ENCODE measurements around the gene CHRD. TPM values are rescaled to one million over a fixed set of nuclear protein-coding genes. Genes with fewer than 3 reads are reported as not detected.

Gene CHRD
- total RNA-seq, 6 experiments from 2014 or later: 0.09 to 0.31 (median 0.19) TPM; not detected in 2

GRCh38 chr3:184405075-184406030 is 25.5 kb downstream of the CHRD start:
- no peaks in the 10 kb centered on the region for H3K36me3 Mint-ChIP-seq (ENCODE audit: low read depth)
- no peaks in the 10 kb centered on the region for H3K9me3 Mint-ChIP-seq
- no peaks in the 10 kb centered on the region for H3K4me1 Mint-ChIP-seq (ENCODE audit: low read depth)
- no peak overlapping the region for H3K27ac Mint-ChIP-seq
- H3K27me3 Mint-ChIP-seq (ENCODE audit: insufficient read depth): peaks cover 35% of the 10 kb centered on the region
- no peak for DNase-seq
- no peak overlapping the region for H3K4me3 Mint-ChIP-seq
- TF ChIP-seq, protein P1, sequence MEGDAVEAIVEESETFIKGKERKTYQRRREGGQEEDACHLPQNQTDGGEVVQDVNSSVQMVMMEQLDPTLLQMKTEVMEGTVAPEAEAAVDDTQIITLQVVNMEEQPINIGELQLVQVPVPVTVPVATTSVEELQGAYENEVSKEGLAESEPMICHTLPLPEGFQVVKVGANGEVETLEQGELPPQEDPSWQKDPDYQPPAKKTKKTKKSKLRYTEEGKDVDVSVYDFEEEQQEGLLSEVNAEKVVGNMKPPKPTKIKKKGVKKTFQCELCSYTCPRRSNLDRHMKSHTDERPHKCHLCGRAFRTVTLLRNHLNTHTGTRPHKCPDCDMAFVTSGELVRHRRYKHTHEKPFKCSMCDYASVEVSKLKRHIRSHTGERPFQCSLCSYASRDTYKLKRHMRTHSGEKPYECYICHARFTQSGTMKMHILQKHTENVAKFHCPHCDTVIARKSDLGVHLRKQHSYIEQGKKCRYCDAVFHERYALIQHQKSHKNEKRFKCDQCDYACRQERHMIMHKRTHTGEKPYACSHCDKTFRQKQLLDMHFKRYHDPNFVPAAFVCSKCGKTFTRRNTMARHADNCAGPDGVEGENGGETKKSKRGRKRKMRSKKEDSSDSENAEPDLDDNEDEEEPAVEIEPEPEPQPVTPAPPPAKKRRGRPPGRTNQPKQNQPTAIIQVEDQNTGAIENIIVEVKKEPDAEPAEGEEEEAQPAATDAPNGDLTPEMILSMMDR (IDR thresholded peaks at IDR 0.05): no peak

DNA sequence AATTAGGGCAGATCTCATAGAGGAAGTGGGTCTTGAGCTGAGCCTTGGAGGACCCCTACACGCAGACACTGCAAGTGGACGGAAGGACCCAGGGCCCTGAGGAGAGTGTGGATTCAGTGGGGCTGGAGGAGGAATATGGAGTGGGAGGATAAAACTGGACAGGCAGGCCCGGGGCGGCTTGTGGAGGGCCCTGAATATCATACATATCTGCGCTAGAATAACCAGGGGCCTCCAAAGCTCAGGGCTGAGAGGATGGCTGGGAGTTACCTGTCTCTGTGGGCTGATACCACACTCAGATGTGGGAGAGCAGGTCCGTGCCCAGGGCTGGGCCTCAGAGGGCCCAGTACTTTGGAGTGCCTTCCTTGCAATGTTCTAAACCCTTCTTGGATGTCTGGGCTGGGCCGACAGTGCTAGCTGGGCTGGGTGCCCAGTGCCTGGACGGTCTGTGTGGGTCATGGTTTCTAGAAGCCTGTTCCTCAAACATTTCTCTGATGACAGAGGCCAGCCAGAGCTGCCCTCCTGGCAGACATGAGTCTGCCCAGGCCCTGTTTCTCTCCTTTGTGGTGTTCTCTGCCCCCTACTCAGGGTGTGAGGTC is 29.6 kb downstream of the CHRD start:
- Mint-ChIP-seq H3K27ac (no peak overlapping the region), H3K4me1 (ENCODE audit: low read depth) (no peaks in the 10 kb centered on the region), H3K27me3 (ENCODE audit: insufficient read depth) (peaks cover 20% of the 10 kb centered on the region), H3K9me3 (no peaks in the 10 kb centered on the region), H3K4me3 (no peak overlapping the region), H3K36me3 (ENCODE audit: low read depth) (no peaks in the 10 kb centered on the region)
- DNase-seq: no peak
- TF ChIP-seq, protein P1 (IDR thresholded peaks at IDR 0.05): no peak

DNA sequence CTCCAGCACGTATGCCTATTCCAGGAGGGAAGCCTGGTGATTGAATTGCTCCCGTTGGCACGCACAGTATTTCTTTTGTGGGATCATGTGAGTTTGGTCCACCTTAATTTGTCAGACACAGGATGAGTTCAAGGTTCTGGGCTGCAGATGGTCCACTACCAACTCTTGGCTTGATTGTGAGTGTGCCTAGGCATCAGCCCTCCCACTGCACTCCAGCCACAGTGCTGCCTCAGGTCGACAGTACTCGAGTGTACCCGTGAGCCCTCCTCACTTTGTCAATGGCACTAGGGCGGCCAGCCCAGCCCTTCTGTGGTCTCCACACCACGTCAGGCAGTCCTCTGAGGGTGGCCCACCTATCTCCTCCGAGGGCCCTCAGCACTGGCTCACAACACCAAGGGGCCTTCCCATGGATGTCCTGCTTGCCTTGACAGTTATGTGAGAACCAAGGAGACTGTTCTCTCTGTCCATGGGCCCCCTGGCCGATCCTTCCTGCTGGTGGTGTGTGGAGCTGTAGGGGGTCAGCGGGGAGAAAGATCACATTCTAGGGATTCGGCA is 30.2 kb downstream of the CHRD start:
- TF ChIP-seq, protein P1 (IDR thresholded peaks at IDR 0.05): no peak
- Mint-ChIP-seq H3K36me3 (ENCODE audit: low read depth) (no peaks in the 10 kb centered on the region), H3K4me1 (ENCODE audit: low read depth) (no peaks in the 10 kb centered on the region), H3K9me3 (no peaks in the 10 kb centered on the region), H3K4me3 (no peak overlapping the region), H3K27me3 (ENCODE audit: insufficient read depth) (peaks cover 19% of the 10 kb centered on the region), H3K27ac (no peak overlapping the region)
- DNase-seq: no peak

GRCh38 chr3:184414418-184415202 is 34.8 kb downstream of the CHRD start:
- H3K27ac Mint-ChIP-seq: no peak overlapping the region
- no peaks in the 10 kb centered on the region for H3K4me1 Mint-ChIP-seq (ENCODE audit: low read depth)
- DNase-seq: no peak
- no peaks in the 10 kb centered on the region for H3K36me3 Mint-ChIP-seq (ENCODE audit: low read depth)
- no peaks in the 10 kb centered on the region for H3K9me3 Mint-ChIP-seq
- H3K27me3 Mint-ChIP-seq (ENCODE audit: insufficient read depth): peaks cover 9% of the 10 kb centered on the region
- H3K4me3 Mint-ChIP-seq: no peak overlapping the region
- TF ChIP-seq, protein P1 (IDR thresholded peaks at IDR 0.05): no peak

DNA sequence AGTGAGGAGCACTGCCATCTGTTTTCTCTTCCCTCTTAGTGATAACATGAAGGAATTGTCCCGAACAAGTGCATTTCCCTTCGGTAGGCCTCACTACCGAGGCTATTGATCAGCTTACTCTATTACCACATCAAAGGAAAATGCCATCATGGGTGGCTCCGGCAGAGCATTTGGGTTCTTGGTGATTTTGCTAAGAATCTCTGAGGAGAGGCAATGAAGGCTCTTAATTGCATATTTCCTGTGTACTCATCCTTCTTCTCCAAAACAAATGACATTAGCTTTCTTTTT is 35.3 kb downstream of the CHRD start:
- H3K27ac Mint-ChIP-seq: no peak overlapping the region
- peaks cover 8% of the 10 kb centered on the region for H3K27me3 Mint-ChIP-seq (ENCODE audit: insufficient read depth)
- no peak for DNase-seq
- H3K36me3 Mint-ChIP-seq (ENCODE audit: low read depth): no peaks in the 10 kb centered on the region
- H3K9me3 Mint-ChIP-seq: no peaks in the 10 kb centered on the region
- H3K4me3 Mint-ChIP-seq: no peak overlapping the region
- TF ChIP-seq, protein P1 (IDR thresholded peaks at IDR 0.05): no peak
- no peaks in the 10 kb centered on the region for H3K4me1 Mint-ChIP-seq (ENCODE audit: low read depth)
